ENCODE results near the gene ZNF597.

ZNF597 gene

GRCh38 chr16:3439637-3440036 lies 3.7 kb downstream of the ZNF597 start:
- no peak for DNase-seq

GRCh38 chr16:3434373-3434772 lies 8.9 kb downstream of the ZNF597 start:
- no peak for DNase-seq

GRCh38 chr16:3431779-3432219 lies 11.5 kb downstream of the ZNF597 start:
- DNase-seq = no peak

GRCh38 chr16:3413730-3414379 lies 29.4 kb downstream of the ZNF597 start:
- DNase-seq = no peak

DNA sequence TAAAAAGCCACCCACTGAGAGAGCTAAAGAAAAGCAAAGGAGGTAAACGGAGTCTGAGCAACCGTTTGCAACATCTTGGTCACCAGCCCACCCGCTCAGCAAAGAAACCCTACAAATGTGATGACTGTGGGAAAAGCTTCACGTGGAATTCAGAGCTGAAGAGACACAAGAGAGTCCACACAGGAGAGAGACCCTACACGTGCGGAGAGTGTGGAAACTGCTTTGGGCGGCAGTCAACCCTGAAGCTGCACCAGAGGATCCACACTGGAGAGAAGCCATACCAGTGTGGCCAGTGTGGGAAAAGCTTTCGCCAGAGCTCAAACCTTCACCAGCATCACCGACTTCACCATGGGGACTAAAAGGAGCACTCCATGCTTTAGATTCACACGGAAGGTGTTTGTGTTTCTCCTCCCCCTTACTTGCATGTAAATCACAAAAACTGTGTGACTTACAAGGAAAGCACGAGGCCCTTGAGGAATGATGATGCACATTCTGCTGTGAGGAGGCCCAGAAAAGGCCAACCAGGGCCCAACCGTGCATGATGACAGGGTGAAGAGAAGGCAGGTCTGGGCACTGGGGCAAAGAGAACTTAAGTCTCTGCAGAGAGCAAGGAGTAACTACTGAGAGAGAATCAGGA lies 34.6 kb downstream of the ZNF597 start:
- DNase-seq = no peak

GRCh38 chr16:3401719-3402397 lies 41.4 kb downstream of the ZNF597 start:
- no peak for DNase-seq

DNA sequence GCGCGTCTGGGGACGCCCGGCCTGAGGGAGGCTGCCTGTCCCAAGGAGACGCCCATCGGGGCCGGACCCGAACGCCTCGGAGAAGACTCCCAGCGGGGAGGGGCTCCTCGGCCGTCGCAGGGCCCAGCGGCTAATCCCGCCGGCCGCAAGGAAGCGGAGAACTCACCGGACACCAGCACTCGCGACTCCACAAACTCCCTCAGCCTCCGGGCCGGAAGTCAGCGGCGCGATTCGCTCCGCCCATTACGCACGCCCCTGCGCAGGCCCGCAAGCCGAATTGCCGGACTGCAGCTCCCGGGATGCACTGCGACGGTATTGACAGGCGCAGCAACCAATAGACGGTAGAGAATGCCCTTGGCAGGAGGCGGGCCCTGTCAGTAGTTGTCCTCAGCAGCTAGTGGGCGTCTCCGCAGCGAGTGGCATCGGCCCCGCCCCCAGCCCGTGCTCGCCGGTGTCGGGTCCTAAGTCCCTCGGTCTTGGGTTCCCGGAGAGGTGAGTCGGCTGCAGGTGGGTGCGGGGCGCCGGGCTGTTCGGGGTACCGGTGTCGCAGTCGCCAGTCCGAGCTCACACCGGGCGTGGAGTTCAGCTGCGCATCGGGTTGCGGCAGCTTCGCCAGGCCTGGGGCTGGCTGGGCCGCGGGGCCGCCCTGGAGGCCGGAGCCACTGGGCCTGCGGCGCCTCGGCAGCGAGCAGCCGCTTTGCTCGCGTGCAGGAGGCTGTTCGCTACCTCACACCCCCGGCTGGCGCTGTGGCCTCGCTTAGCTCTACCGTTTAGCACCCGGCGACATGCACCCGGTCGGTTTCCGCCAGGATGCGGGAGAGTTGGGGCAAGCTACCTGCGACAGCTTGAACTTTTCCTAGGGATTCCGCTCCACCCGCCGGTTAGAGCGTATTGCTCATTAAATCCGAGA lies 42.3 kb downstream of the ZNF597 start, which contains the start of the genes ZNF174 and ZSCAN32:
ZNF174 (plus strand) TSS at position 437 of the 910 bp plus-strand sequence. CDS start 790 bp downstream, outside the sequence.
ZSCAN32 (minus strand) TSS at position 226 of the 910 bp plus-strand sequence. CDS start 3,447 bp downstream, outside the sequence.
- peak; percentile 92 for DNase-seq

GRCh38 chr16:3400446-3400778 lies 42.9 kb downstream of the ZNF597 start:
- no peak for DNase-seq

- no peak for DNase-seq
Observed at GRCh38 chr16:3389663-3390338, 53.5 kb downstream of the ZNF597 start.

- no peak for DNase-seq
Observed at GRCh38 chr16:3388325-3388724, 55.0 kb downstream of the ZNF597 start.

GRCh38 chr16:3383045-3383448 lies 60.3 kb downstream of the ZNF597 start:
- DNase-seq = no peak

All from NCI-H748 treated with DMSO at 0.1 percent for 48 hours (cell line).